Neural progenitor cell (in vitro differentiated cells): ENCODE results near the gene F2RL3.

Source experiments
- CTCF ChIP-seq: fragments of 200-600 bp; sonication (generic); IDR thresholded peaks from 2 replicates; pipeline ENCODE4 v1.5.1; 2017; ENCODE audit warnings: antibody characterized with exemption, mild to moderate bottlenecking
- EZH2phosphoT487 ChIP-seq: fragments of 200-600 bp; sonication (generic); IDR thresholded peaks from 2 replicates; pipeline ENCODE4 v1.6.1; 2017; ENCODE audit warnings: antibody characterized with exemption

- no peak for TF ChIP-seq EZH2phosphoT487
- TF ChIP-seq CTCF = no peak
These were observed 33.8 kb downstream of the F2RL3 start for GRCh38 chr19:16922592-16922934.
